K562 (cell line): ENCODE data around the gene COG4. TPM values are rescaled to one million over a fixed set of nuclear protein-coding genes. Genes with fewer than 3 reads are reported as not detected.
A peak's percentile ranks its signal among the peaks of the same experiment; 100 is the strongest.

ENCODE experiments used
- CHD2 ChIP-seq: IDR thresholded peaks from 2 replicates; pipeline ENCODE4 v1.6.1; 2011; ENCODE audit warnings: low read depth, low read length
- DLX4 ChIP-seq: fragments of 250-450 bp; sonication (Bioruptor Pico); IDR thresholded peaks from 2 replicates; pipeline ENCODE4 v1.6.1; 2021; ENCODE audit warnings: mild to moderate bottlenecking
- ETV6 ChIP-seq, 3 experiments: fragments of 150-350 bp in 1 of 3; sonication (generic) in 1 of 3; formaldehyde crosslinking in 1 of 3; IDR thresholded peaks; 2 replicates each; pipeline versions ENCODE4 v1.6.1 to v1.8.0; 2014 to 2022; ENCODE audit warnings: borderline replicate concordance in 2 of 3, low read depth in 2 of 3, antibody characterized with exemption in 1 of 3, low read length in 1 of 3, mild to moderate bottlenecking in 1 of 3, missing genetic modification reagents in 1 of 3
- JUND ChIP-seq, 2 experiments: IDR thresholded peaks; 2 replicates in 1 of 2; 3 replicates in 1 of 2; pipeline ENCODE4 v1.6.1; 2011; ENCODE audit warnings: borderline replicate concordance in 2 of 2, low read depth in 2 of 2, low read length in 2 of 2, improper control_type of control experiment in 1 of 2, missing biosample characterization in 1 of 2, missing genetic modification characterization in 1 of 2, missing genetic modification reagents in 1 of 2
- MCM2 ChIP-seq: fragments of 450-650 bp; IDR thresholded peaks from 2 replicates; pipeline ENCODE4 v1.6.1; 2017; ENCODE audit warnings: low read depth, mild to moderate bottlenecking
- NEUROD1 ChIP-seq: fragments of 150-350 bp; IDR thresholded peaks from 2 replicates; pipeline ENCODE4 v1.6.1; 2014; ENCODE audit warnings: borderline replicate concordance, low read length, low read depth; ENCODE audit not compliant: partially characterized antibody
- NFIC ChIP-seq: fragments of 450-650 bp; IDR thresholded peaks from 2 replicates; pipeline ENCODE4 v1.6.1; 2017; ENCODE audit warnings: mild to moderate bottlenecking, inconsistent platforms
- RERE ChIP-seq: sonication (generic); formaldehyde crosslinking; IDR thresholded peaks from 2 replicates; pipeline ENCODE4 v1.8.0; 2023; ENCODE audit warnings: missing genetic modification reagents, mild to moderate bottlenecking, borderline replicate concordance
- RFX5 ChIP-seq: IDR thresholded peaks from 2 replicates; pipeline ENCODE4 v1.6.1; 2011; ENCODE audit warnings: low read depth, mild to moderate bottlenecking, improper control_type of control experiment, low read length
- SIN3A ChIP-seq, 2 experiments: fragments of 150-350 bp in 1 of 2; IDR thresholded peaks; 2 replicates each; pipeline ENCODE4 v1.6.1; 2011 to 2016; ENCODE audit warnings: borderline replicate concordance in 2 of 2, low read depth in 2 of 2, low read length in 2 of 2, mild to moderate bottlenecking in 2 of 2, moderate library complexity in 2 of 2; ENCODE audit not compliant: control insufficient read depth in 1 of 2
- SIN3B ChIP-seq: fragments of 450-650 bp; IDR thresholded peaks from 2 replicates; pipeline ENCODE4 v1.6.1; 2017; ENCODE audit warnings: low read depth, mild to moderate bottlenecking, moderate library complexity
- STAG1 ChIP-seq: sonication (generic); formaldehyde crosslinking; IDR thresholded peaks from 2 replicates; pipeline ENCODE4 v1.5.0; 2020; ENCODE audit warnings: missing genetic modification reagents, borderline replicate concordance
- TEAD1 ChIP-seq, 2 experiments: fragments of 450-650 bp in 1 of 2; sonication (generic) in 1 of 2; formaldehyde crosslinking; IDR thresholded peaks; 2 replicates each; pipeline versions ENCODE4 v1.4.0 to v1.8.0; 2020 to 2022; ENCODE audit warnings: mild to moderate bottlenecking in 2 of 2, missing genetic modification reagents in 1 of 2
- ZNF212 ChIP-seq: fragments of 450-650 bp; formaldehyde crosslinking; IDR thresholded peaks from 2 replicates; pipeline ENCODE4 v1.4.0; 2020; ENCODE audit warnings: mild to moderate bottlenecking
- ZNF280A ChIP-seq: fragments of 450-650 bp; IDR thresholded peaks from 2 replicates; pipeline ENCODE4 v1.6.1; 2018; ENCODE audit warnings: mild to moderate bottlenecking, low read depth; ENCODE audit not compliant: partially characterized antibody
- ZNF449 ChIP-seq: fragments of 250-450 bp; sonication (Bioruptor Pico); IDR thresholded peaks from 2 replicates; pipeline ENCODE4 v1.8.0; 2022; ENCODE audit warnings: moderate library complexity, mild to moderate bottlenecking, inconsistent platforms
- ZNF79 ChIP-seq: fragments of 250-450 bp; sonication (Bioruptor Pico); IDR thresholded peaks from 2 replicates; pipeline ENCODE4 v1.4.0; 2020; ENCODE audit warnings: low read depth, mild to moderate bottlenecking, moderate library complexity
- polyA plus RNA-seq, 8 experiments: library from polyadenylated mRNA; depleted of rRNA in 4 of 8; stranded (reverse) in 5 of 8; unstranded in 3 of 8; fragments of >200 nt; fragmentation: Nextera tagmentation in 2 of 8; fragmentation: Illumina TruSeq in 1 of 8; extraction: Ambion mirVana in 2 of 8; extraction: Trizol in 1 of 8; gene quantifications; 2 replicates each; pipeline versions ENCODE4 v1.2.1 to v1.2.3, GENCODE V29; 2011 to 2014; ENCODE audit warnings: inconsistent platforms in 1 of 8, missing spikeins in 1 of 8
- total RNA-seq, 7 experiments: library from RNA; depleted of rRNA in 6 of 7; stranded (reverse); fragments of >200 nt in 6 of 7; fragmentation: Illumina TruSeq in 2 of 7; extraction: Trizol in 2 of 7; gene quantifications; 2 replicates each; pipeline versions ENCODE4 v1.2.1 to v1.2.3, GENCODE V29; 2011 to 2021; ENCODE audit warnings: low replicate concordance in 1 of 7

COG4 gene
- total and polyA plus RNA-seq, 9 of the 15 experiments (the other 6 are each of a cell fraction or from before 2014, with no cell fraction given) = 13.7 to 73.9 (median 44.2) TPM

GRCh38 chr16:70470927-70471341, 52.4 kb downstream of the COG4 start (continued):
- no peak for TF ChIP-seq ETV6 (IDR thresholded peaks at IDR 0.05; ENCODE audit: borderline replicate concordance in 1 of 2, low read depth in 2 of 2, low read length in 1 of 2)
- TF ChIP-seq ETV6 (CRISPR knock-in tag; IDR thresholded peaks at IDR 0.05; ENCODE audit: borderline replicate concordance) = no peak
- TF ChIP-seq ZNF212 = no peak
- no peak for TF ChIP-seq DLX4 (CRISPR knock-in tag)
- no peak for TF ChIP-seq CHD2
- TF ChIP-seq ZNF79 (CRISPR knock-in tag) = no peak
- TF ChIP-seq NFIC = no peak
- TF ChIP-seq STAG1 = peak; percentile 60; the same call in 1 of the 2 replicates
- no peak for TF ChIP-seq SIN3B
- TF ChIP-seq RFX5 = no peak
- 0 out of 4 replicates have a peak, but pooled peaks of 1 of the 2 experiments have one; percentile 15 for TF ChIP-seq TEAD1 (CRISPR knock-in tag; IDR thresholded peaks at IDR 0.05)
- no peak for TF ChIP-seq ZNF280A
- no peak for TF ChIP-seq JUND (IDR thresholded peaks at IDR 0.05; ENCODE audit: borderline replicate concordance, low read depth, low read length)
- no peak for TF ChIP-seq JUND (tag; IDR thresholded peaks at IDR 0.05; ENCODE audit: borderline replicate concordance, low read depth, low read length)
- no peak for TF ChIP-seq SIN3A (IDR thresholded peaks at IDR 0.05; ENCODE audit: borderline replicate concordance in 2 of 2, control insufficient read depth in 1 of 2, low read depth in 2 of 2, low read length in 2 of 2)
- TF ChIP-seq NEUROD1 = no peak
- no peak for TF ChIP-seq MCM2
- no peak for TF ChIP-seq ZNF449
- no peak for TF ChIP-seq RERE (CRISPR knock-in tag)
